NCI-H82 treated with DMSO at 0.1 percent for 48 hours (cell line): ENCODE measurements around the gene UTF1.

ENCODE experiments used
- DNase-seq: peaks from one replicate; lab custom pipeline; 2025; ENCODE audit not compliant: unreplicated experiment; lab: John Stamatoyannopoulos, UW

Gene UTF1

DNA sequence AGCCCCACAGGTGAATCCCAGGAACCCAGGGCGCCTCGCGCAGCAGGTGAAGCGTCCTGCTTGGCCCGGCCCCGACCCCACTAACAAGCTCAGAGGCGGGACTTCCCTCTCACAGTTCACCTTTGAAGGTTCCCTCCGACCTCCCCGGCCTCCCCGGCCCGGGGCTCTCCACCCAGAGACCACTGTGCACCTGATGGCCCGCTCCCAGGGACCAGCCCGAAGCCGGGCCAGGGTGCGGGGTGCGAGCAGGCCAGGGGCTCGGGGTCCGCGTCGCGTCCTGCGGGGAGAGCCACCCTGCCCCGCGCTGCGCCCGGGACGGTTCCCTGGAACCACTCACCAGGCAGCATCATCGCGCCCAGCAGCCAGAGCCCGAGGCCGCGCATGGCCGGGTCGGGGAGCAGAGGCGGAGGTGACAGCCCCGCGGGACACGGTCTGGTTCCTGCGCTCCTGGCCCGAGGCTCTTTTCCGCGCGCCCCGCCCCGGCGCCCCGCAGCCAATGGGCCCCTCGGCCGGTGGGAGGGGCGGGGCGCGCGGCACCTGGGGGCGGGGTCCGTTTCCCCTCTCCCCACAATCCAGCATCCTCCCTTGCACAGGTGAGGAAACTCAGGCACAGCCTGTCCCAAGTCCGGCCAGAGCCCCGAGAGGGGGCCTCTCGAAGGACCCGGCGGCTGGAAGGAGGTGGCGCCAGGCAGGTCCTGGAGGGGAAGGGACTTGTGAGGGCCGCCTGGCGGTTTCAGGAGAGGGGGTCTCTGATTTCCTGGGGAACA, 46.6 kb downstream of the UTF1 start, which contains the start of gene ADAM8:
ADAM8 (minus strand) TSS at position 434 of the 767 bp plus-strand sequence; CDS start at position 383, 51 bp downstream.
- no peak for DNase-seq

DNA sequence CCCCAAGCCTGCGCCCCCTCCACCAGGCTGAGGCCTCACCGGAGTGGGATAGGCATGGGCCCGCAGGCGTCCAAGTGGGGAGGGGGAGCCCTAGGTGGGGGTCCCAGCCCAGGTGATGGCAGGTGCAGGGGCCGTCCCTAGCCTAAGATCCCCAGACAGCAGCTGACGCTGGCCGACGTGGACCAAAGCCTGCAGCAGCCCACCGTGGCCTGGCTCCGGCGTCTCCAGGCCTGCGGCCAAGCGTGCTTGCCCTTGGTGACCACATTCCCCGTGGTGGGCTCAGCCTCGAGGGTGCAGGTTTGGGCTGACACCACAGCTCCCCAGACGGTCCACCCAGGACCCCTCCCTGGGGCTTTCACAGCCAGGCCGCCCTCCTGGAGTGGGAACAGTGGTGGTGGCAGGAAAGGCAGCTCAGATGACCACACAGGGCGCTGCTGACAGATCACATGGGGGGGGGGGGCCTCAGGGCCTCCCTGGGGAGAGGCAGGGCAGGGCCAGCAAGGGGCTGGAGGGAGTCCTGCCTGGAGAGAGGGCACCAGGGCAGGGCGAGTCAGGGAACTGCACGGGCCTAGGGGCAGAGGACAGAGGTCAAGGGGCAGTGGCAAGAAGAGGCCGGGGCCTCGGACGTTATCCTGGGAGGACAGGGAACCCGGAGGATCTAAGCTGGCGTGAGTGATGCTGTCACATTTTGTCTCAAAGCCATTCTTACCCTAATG, 47.4 kb downstream of the UTF1 start:
- no peak for DNase-seq

DNA sequence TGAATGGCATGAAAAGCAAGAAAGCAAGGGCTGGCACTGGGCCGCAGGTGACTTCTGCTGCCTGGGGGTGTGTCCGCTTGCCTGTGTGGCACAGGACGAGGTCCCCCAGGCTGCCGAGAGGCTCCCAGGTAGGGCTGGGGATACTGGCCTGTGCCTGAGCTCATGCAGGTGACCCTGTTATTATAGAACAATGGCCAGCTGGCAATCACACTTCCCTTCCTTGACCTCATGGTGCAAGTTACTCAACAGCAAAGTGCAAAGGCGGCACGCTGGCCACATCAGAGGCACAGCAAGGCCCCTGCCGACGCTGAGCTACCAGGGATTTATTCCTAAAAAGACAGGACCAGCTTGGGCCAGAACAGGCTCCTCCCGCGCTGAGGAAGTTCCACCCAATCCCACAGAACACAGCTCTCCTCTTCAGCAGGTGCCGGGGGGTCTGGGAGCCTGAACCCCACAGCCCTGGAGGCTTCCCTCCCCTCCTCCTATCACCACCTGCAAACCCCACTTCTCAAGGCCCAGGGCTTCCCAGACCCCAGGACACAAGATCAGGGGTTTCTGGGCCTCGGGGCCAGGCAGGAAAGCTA, 48.1 kb downstream of the UTF1 start:
- no peak for DNase-seq

DNA sequence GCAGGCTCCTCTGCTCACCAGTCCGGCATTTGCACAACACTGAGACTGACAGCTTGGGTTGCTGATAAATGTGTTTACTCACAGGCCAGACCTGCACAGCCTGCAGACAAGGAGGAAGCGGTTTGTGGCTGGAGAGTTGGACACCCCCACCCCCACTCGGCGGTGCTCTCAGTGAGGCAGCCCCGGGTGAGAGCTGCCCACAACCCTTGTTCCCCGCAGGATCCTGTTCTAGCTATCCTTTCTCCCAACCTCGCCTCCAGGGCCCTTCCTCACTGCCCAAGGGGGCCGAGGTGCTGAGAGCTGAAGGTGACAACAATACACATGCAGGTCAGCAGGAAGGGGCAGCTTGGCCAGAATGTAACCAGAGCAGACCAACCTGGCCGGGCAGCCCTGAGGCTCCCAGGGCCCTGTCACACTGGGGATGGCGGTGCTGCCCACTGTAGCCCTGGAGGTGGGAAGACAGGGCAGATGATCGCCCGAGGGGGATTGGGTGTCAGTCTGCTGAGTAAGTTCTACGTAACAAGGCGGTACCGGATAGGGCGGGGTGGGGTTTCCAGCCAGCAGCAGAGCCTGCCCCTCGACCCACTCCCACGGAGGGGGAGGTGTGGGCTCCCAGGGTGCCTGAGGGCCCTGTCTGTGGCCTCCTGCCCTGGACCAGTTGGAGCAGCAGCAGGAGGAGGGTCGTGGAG, 48.7 kb downstream of the UTF1 start:
- DNase-seq = no peak

DNA sequence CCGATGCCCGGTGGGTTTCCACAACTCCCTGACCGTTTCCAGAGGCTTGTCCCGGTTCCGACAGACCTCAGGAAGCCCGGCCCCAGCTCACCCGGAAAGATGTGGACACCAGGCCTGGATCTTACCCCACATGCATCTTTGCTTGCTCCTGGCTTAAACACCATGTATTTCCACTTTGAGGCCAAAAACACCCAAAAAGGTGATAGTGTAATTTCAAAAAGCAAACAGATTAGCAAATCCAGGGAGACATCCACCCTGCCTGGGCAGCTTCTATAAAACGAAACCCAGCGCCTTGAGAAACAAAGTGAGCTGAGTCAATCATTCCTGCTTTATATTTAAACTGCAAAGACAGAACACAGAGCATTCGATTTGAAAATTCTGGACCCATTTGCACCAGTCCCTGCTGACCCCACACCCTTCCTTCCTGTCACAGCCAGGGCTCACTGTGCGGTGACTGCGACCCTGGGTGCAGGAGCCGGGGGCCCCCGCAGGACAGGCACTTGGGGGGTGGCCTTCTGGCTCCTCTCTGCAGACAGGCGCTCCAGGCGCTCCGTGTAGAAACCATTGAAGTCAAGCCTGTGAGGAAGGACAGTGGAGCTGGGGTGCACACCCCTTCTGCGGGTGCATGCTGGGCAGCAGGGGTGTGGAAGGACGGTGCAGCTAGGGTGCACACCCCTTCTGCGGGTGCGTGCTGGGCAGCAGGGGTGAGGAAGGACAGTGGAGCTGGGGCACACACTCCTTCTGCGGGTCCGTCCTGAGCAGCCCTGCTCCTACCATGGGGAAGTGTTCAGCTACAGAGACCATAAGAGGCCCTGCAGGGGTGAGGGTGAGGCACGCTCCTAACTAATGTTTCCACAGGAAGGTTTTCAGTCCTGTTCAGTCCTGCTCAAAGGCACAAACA, 49.6 kb downstream of the UTF1 start:
- DNase-seq = no peak

DNA sequence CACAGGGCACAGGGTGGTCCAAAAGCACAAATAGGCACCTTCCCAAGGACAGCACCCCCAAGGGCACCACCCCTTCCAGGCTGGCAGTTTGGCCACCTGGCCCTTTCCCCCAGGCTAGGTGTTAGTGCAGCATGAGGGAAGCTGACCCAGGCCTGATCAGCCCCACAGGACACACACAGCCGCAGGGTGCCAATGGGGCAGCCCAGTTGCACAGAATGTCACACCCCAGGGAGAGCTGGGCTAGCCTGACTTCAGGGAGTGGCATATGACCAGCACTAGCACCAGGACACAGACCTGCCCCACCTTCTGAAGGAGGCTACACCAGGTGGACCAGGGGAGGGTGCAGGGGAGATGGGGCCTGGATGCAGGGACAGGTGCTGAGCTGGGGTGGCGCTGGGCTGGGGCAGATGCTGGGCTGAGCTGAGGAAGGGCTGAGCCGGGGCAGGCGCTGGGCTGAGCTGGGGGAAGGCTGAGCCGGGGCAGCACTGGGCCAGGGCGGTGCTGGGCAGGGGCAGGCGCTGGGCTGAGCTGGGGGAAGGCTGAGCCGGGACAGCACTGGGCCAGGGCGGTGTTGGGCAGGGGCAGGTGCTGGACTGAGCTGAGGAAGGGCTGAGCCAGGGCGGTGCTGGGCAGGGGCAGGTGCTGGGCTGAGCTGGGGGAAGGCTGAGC, 50.5 kb downstream of the UTF1 start:
- DNase-seq = no peak

DNA sequence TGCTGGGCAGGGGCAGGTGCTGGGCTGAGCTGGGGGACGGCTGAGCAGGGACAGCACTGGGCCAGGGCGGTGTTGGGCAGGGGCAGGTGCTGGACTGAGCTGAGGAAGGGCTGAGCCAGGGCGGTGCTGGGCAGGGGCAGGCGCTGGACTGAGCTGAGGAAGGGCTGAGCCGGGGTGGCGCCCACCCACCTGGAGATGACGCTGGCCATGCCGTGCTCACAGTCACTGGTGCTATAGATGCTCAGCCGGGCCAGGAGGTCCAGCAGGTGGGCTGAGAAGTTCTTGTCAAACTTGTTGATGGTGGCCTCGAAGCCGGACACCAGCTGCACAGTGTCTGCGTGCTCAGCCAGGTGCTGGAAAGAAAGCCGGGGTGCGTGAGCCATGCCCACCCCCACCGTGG, 51.1 kb downstream of the UTF1 start:
- DNase-seq = no peak
